Measurements from ENCODE around the gene OGFR. TPM values are rescaled to one million over a fixed set of nuclear protein-coding genes. Genes with fewer than 3 reads are reported as not detected.

Gene OGFR
- total and polyA plus RNA-seq, 2 donors (not counting 1 experiment from before 2014, with no cell fraction given), result 71.7 to 102 TPM

GRCh38 chr20:62772990-62773844, 31.4 kb upstream of the OGFR start:
- Histone ChIP-seq H3K27ac (ENCODE audit: low read length in 2 of 2) (no peak overlapping the region), H4K20me1 (ENCODE audit: control insufficient read depth, insufficient read depth, low read length, poor library complexity, severe bottlenecking) (no peaks in the 10 kb centered on the region), H3K4me3 (ENCODE audit: control extremely low read depth in 1 of 5, extremely low read depth in 1 of 5, insufficient read depth in 1 of 5, low read depth in 2 of 5, low read length in 4 of 5) (no peak overlapping the region), H3K27me3 (replicated peaks in 1 of 4; ENCODE audit: control extremely low read depth in 1 of 4, control insufficient read depth in 3 of 4, insufficient read depth in 4 of 4, low read length in 3 of 4) (no peaks in the 10 kb centered on the region), H3K9me3 (ENCODE audit: control extremely low read depth in 1 of 3, control insufficient read depth in 2 of 3, insufficient read depth in 1 of 3, low read length in 2 of 3) (peaks cover 0 to 22% (median 0%) of the 10 kb centered on the region in 3 donors), H3K36me3 (replicated peaks in 1 of 2; ENCODE audit: control extremely low read depth in 1 of 2, control insufficient read depth in 1 of 2, extremely low read depth in 1 of 2, insufficient read depth in 2 of 2, low read length in 1 of 2) (no peaks in the 10 kb centered on the region), H3K4me1 (ENCODE audit: control insufficient read depth in 2 of 2, insufficient read depth in 2 of 2, low read length in 2 of 2) (peaks cover 17 to 25% of the 10 kb centered on the region in 2 donors), H2AFZ (ENCODE audit: insufficient read depth, low read depth, low read length, poor library complexity, severe bottlenecking) (no peak overlapping the region), H3K9ac (ENCODE audit: low read length) (no peak overlapping the region), H3K79me2 (ENCODE audit: control insufficient read depth, insufficient read depth, low read length) (no peaks in the 10 kb centered on the region), H3K4me2 (replicated peaks; ENCODE audit: low read depth, low read length, poor library complexity, severe bottlenecking) (no peak overlapping the region)
- H3K27ac Mint-ChIP-seq, result no peak overlapping the region
- no peak for DNase-seq
- intact Hi-C loops (cut with micrococcal nuclease), result no loop called here
- CTCF ChIA-PET, result no interaction called here
- WGBS (ENCODE audit: insufficient coverage), result 79% methylated on average over 15 of the region's 19 CpGs
- POLR2A ChIA-PET, result no interaction called here
- peaks cover 6% of the 10 kb centered on the region for H3K27me3 Mint-ChIP-seq
- H3K4me3 Mint-ChIP-seq, result no peak overlapping the region
- no peak for TF ChIP-seq EZH2 (IDR thresholded peaks at IDR 0.05; ENCODE audit: borderline replicate concordance, insufficient read depth, low read depth, low read length, poor library complexity, severe bottlenecking)
- no peak for TF ChIP-seq CTCF (IDR thresholded peaks at IDR 0.05)
- no peak for ATAC-seq (ENCODE audit: low read depth)
- no peaks in the 10 kb centered on the region for H3K9me3 Mint-ChIP-seq (ENCODE audit: insufficient read depth)
- peaks cover 22% of the 10 kb centered on the region for H3K4me1 Mint-ChIP-seq

All from B cell (primary cell).